ENCODE data around the gene PDHX. TPM values are rescaled to one million over a fixed set of nuclear protein-coding genes. Genes with fewer than 3 reads are reported as not detected.

Gene PDHX
- total RNA-seq, 1 donor from 2014 or later: 118 TPM

DNA sequence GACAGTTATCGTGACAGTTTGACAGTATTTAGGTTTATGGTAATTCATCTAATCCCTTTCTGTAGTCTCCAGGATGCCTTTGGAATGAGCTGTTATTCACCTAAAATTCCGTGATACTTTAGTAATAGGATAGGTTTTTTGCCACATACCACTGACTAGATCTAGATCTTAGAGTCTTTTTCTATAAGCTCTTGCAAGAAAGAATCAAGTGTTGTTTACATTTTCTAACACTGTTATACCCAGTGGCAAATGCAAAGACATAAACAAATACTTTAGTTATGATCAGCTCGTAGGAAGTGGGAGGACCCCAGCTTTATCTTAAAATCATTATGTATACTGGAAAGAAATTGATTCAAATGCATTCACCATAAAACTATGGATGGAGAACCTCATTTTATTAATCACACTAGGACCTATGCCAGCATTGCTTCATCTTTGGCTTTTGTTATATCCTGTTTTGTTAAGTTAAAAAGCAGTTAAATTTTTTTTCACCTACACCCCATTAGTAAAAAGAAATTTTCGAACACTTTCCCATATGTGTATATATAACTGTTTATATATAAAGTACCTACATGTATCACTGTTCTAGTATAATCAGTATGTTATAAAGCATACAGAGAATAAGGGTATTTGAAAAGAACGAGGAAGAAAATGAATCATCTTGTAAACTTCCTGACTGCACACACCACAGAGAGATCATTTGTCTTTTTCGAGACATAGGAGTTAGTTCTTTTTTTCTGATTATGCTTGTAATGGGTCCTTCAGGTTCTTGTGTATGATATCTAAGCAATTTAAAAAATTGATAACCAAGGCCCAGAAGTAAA, 60.9 kb downstream of the PDHX start:
- intact Hi-C loops (cut with DNase I): no loop called here
- DNase-seq (ENCODE audit: low spot score): no peak

GRCh38 chr11:34978236-34979191, 62.1 kb downstream of the PDHX start:
- no peak for DNase-seq (ENCODE audit: low spot score)
- intact Hi-C loops (cut with DNase I): no loop called here

- DNase-seq (ENCODE audit: low spot score): no peak
- intact Hi-C loops (cut with DNase I): loop anchor here (10.0 kb wide), 1 partner anchor 50 kb away; no protein-coding TSS in a partner anchor
Observed at GRCh38 chr11:34984514-34984913, 68.1 kb downstream of the PDHX start.

DNA sequence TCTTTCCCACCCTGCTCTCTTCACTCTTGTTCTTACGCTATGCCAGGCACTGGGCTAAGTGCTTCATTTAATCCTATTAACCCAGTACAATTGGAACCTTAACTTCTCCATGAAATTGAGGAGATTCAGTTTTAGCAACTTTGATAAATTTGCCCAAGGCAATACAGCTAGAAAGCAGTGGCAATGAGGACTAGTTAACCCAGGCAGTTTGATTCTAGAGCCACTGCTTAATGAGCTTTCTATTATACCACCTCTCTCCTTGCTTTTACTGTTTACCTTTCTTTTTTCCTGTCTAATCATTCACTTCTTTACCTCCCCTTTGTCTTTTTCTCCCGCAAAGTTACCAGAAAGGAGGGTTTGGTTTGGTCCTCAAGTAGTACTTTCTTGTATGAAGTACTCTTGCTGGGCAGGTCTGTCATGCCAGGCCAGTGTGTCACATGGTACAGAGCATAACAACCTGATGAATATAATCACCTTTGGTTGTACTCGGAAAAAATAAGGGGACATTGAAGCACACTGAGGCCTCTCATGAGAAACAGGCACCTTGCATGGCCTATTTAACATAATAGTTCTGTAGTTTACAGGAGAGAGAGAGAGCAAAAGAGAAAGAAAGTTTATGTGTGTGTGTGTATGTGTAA, 70.6 kb downstream of the PDHX start:
- intact Hi-C loops (cut with DNase I): loop anchor here (10.0 kb wide), 1 partner anchor 52 kb away; no protein-coding TSS in a partner anchor
- DNase-seq (ENCODE audit: low spot score): no peak

GRCh38 chr11:34987617-34988016, 71.2 kb downstream of the PDHX start:
- intact Hi-C loops (cut with DNase I): loop anchor here (10.0 kb wide), 1 partner anchor 53 kb away; no protein-coding TSS in a partner anchor
- DNase-seq (ENCODE audit: low spot score): no peak

DNA sequence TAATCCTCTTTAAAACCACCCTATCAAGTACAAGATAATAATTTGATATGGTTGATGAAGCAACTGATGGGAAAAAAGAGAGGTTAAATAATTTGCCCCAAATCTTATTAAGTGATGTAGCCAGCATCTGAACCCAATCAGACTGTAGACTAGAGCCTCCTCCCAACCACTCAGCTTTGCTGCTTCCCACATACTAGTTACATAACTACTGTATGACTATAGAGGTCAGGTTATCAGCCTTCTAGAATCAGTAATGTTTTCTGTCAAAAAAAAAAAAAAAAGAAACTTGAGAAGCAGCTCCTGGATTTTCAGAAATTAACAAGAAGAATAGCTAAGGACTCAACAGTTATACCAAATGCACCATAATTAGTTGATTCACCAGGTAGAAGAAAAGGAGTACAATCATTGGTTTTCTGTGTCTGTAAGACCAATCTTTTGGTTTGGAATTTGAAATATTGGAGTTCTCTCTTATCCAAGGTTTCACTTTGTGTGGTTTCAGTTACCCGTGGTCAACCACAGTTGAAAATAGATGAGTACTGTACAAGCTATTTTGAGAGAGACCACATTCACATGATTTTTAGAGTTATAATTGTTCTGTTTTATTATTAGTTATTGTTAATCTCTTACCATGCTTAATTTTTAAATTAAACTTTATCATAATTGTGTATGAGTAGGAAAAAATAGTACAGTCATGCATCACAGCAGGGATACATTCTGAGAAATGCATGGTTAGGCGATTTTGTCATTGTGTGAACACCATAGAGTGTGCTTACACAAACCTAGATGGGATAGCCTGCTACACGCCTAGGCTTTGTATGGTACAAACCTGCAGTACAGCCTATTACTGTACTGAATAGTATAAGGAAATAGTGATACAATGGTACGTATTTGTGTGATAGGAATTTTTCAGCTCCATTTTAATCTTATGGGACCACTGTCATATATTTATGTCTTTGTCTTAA, 72.2 kb downstream of the PDHX start:
- intact Hi-C loops (cut with DNase I): loop anchor here (10.0 kb wide), 1 partner anchor 54 kb away; no protein-coding TSS in a partner anchor
- no peak for DNase-seq (ENCODE audit: low spot score)

- no peak for DNase-seq (ENCODE audit: low spot score)
- intact Hi-C loops (cut with DNase I): no loop called here
Observed at GRCh38 chr11:34990916-34991315, 74.5 kb downstream of the PDHX start.

- intact Hi-C loops (cut with DNase I): loop anchor here (5.0 kb wide), 2 partner anchors 242 to 397 kb away; no protein-coding TSS in a partner anchor
- no peak for DNase-seq (ENCODE audit: low spot score)
Observed at GRCh38 chr11:34994854-34995253, 78.4 kb downstream of the PDHX start.

- DNase-seq (ENCODE audit: low spot score): no peak
- intact Hi-C loops (cut with DNase I): loop anchor here (5.0 kb wide), 2 partner anchors 240 to 395 kb away; no protein-coding TSS in a partner anchor
Observed at GRCh38 chr11:34996958-34997357, 80.5 kb downstream of the PDHX start.

DNA sequence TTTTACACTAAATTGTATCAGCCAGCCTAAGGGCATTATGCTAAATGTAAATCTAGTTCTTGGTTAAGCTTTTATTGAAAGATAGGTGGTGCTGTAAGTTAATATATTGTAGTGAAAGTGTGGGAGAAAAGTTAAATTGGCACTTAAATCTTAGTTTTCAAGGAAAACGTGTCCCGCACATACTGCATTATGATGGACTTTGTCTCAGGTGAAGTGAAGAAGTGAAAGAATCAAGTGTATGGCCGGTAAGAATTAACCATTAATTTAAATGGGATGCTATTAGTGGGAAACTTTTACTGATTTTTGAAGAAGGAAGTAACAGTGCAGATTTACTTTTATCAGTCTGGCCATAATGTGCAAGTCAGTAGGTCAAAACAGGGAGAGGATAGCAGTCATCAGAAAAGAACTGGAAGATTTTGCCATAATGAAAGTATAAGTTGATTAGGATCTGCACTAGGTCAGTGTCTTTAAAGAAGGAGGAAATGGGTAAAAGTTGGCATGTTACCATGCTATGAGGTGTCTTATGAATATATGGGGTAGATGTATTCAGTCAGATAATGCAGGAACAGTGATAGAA, 81.6 kb downstream of the PDHX start:
- no peak for DNase-seq (ENCODE audit: low spot score)
- intact Hi-C loops (cut with DNase I): loop anchor here (5.0 kb wide), 2 partner anchors 239 to 394 kb away; no protein-coding TSS in a partner anchor

GRCh38 chr11:34999453-34999852, 83.0 kb downstream of the PDHX start:
- intact Hi-C loops (cut with DNase I): loop anchor here (5.0 kb wide), 2 partner anchors 238 to 393 kb away; no protein-coding TSS in a partner anchor
- no peak for DNase-seq (ENCODE audit: low spot score)

GRCh38 chr11:35003186-35003585, 86.8 kb downstream of the PDHX start:
- intact Hi-C loops (cut with DNase I): no loop called here
- DNase-seq (ENCODE audit: low spot score): no peak

GRCh38 chr11:35003658-35004057, 87.2 kb downstream of the PDHX start:
- intact Hi-C loops (cut with DNase I): no loop called here
- no peak for DNase-seq (ENCODE audit: low spot score)

DNA sequence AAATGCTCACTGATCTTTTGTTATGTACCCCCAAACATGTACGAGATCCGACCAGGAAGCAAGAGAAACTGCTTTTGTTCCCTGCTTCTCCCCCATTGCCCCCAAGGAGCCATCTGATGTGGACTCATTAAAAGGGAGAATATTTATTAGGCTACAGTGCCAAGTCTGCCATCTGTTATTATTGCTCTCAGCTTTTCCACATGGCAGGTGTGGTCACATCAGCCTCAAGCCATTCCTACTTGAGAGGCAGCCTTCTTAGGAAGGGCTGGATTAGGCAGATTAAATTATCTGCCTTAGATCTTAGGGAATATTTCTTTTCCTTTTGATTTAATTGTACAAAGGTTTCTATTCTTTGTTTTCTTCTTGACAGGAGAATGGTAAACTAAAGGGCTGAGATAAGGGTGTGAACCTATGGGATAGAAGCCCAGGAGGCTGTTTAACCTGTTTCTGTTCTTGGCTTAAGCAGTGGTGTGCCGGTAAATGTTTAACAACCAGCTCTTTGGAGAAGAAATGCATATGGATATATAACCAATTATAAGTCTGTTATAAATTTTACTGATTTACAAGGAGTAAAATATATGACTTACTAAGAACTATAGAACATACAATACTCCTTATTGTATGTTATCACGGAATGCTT, 88.8 kb downstream of the PDHX start:
- no peak for DNase-seq (ENCODE audit: low spot score)
- intact Hi-C loops (cut with DNase I): no loop called here

DNA sequence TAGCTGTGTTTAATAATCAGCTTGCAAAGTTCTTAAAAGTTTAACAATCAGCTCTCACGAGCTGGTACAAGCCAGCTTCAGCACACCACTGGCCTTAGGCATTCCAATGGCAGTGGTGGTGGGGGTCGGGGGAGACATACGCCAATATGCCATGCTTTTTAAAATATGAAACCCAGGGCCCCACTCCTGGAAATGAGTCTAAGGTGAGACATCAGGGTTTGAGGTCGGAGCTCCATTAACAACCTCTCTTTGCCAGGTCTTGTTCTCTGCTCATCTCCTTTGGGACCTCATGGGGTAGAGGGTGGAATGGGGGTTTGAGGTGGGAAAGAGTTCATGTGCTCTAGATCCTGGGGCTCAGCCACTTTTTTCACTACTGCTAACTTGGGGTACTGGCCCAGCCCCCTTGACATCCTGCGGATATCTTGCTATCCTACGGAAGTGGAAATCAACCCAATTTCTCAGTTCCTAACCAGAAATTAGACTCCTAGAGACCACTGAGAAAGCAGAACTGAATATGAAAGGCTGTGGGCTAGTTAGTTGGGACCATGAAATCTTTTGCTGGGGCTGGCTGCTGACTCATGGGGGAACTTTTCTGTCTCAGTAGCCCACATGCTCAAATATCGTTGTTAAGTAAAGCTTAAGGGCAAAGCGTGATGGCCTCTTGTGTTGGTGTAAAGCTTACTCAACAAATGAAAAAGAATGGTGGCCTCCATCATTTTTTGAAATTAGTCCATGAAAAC, 90.1 kb downstream of the PDHX start:
- DNase-seq (ENCODE audit: low spot score): no peak
- intact Hi-C loops (cut with DNase I): no loop called here

- intact Hi-C loops (cut with DNase I): no loop called here
- DNase-seq (ENCODE audit: low spot score): no peak
Observed at GRCh38 chr11:35007277-35007676, 90.9 kb downstream of the PDHX start.

Data from cardiac septum (tissue), 1 donor.